HL-60/S4 treated with phorbol 12-myristate 13-acetate at 8.2 ng/mL for 4 days and 3 days (cell line): ENCODE results near the gene CLIP3.

Experiments
- in situ Hi-C: fragments of 300-500 bp; cut with MboI; formaldehyde crosslinking; loops from 2 replicates; pipeline ENCODE4 v1.15.0; 2022; ENCODE audit warnings: low sequenced_read_pairs

CLIP3 gene

DNA sequence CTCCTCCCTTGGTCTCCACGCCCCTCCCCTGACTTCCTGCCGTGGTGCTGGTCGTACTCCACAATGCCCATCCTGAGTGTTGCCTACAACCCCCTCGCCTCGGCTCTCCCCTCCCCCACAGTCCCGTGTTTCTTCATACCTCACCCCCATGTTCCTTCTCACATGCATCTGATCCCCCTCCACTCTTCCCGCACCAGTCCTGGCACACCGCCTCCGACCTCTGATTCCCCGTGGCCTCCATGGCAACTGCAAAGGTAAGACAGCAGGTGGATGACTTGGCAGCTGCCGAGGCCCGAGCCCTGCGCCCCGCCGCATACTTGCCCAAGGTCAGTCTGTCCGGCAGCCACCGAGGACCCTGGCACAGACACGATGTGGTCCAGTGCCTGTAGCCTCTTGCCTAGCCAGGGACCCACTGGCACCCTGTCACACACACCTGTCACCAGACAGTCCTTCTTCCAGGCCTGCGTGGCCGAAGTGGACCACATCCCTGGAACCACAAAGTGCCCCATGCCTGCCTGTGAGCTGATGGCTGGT, 53.8 kb downstream of the CLIP3 start:
- in situ Hi-C loops = no loop called here

- in situ Hi-C loops = no loop called here
Measured at GRCh38 chr19:35978271-35978670, 54.4 kb downstream of the CLIP3 start.

DNA sequence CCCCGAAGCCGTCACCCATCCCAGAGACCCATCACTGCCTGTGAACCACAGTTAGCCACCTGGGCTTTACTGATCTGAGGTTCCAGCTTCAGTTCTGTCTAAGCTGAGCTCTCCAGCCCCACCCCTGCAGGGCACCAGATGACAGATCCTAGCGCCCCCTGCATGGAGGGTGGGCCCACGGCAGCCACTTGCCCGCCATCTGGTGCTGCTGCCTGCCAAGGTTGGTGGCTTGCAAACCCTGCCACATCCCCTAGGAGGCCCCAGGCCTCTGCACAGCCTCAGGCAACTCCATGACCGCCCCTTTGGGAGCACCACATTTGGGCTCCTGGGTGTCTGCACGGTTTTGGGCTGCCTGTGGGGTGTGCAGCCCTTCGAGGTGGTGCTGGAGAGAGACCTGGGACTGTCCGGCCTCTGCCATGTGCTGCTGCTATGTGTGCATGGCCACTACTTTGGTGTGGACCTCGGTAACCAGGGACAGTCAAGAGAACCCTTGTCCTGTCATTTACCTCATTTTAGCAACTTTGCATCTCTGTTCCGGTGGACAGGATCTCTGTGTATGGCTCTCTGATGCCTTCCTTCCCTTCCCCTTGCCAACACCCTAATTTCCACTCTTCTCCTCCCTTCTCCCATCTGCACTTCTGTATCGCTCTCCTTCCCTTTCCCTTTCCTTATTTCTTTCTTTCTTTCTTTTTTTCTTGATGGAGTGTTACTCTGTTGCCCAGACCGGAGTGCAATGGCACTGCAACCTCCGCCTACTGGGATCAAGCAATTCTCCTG, 55.0 kb downstream of the CLIP3 start:
- in situ Hi-C loops = no loop called here

DNA sequence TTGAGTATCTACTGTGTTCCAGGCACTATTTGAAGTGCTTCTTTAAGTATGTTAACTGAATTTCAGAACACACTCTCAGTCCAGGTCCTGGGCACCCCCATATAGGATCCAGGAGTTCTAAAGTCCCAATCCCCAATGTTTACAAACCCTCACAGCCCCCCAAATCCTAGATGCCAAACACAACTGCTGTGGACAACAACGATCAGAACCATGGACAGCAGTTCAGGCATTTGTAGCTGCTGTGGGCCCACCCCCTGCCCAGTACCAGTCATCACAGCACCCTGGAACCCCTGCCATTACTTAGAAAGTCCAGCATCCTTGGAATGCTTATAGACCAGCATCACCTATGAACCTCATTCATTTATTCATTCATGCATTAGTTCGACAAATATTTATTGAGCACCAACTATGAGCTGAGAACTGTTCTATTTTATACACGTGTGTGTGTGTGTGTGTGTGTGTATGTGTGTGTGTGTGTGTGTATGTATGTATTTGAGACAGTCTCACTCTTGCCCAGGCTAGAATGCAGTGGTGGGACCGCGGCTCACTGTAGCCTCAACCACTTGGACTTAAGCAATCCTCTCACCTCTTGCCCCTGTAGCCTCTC, 57.0 kb downstream of the CLIP3 start:
- in situ Hi-C loops = no loop called here

DNA sequence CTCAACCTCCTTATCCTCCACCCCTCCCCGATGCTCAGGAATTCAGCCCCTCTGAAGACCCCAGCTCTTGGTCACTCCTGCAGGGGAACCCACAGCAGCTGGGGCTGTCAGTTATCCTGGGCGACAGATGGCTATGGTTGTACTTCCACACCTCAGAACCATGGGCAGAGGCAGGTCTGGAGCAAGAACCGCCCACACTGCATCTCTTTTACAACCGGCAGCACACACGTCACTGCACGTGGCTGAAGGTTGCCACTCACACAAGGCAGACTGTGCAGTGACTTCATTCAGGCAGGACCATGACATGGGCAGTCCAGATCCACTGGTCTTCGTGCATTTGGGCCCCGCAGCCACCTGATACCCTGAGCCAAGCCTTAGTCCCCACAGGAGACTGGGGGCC, 59.2 kb downstream of the CLIP3 start:
- in situ Hi-C loops = no loop called here

GRCh38 chr19:35966771-35967170, 65.9 kb downstream of the CLIP3 start:
- in situ Hi-C loops = no loop called here
